GM19193 (cell line): ENCODE data around the gene C2orf81.

Experiments
- POLR2A ChIP-seq: IDR thresholded peaks from 4 replicates; pipeline ENCODE4 v1.6.1; 2011; ENCODE audit not compliant: insufficient read depth, insufficient read length; ENCODE audit errors: extremely low read depth

Gene C2orf81

DNA sequence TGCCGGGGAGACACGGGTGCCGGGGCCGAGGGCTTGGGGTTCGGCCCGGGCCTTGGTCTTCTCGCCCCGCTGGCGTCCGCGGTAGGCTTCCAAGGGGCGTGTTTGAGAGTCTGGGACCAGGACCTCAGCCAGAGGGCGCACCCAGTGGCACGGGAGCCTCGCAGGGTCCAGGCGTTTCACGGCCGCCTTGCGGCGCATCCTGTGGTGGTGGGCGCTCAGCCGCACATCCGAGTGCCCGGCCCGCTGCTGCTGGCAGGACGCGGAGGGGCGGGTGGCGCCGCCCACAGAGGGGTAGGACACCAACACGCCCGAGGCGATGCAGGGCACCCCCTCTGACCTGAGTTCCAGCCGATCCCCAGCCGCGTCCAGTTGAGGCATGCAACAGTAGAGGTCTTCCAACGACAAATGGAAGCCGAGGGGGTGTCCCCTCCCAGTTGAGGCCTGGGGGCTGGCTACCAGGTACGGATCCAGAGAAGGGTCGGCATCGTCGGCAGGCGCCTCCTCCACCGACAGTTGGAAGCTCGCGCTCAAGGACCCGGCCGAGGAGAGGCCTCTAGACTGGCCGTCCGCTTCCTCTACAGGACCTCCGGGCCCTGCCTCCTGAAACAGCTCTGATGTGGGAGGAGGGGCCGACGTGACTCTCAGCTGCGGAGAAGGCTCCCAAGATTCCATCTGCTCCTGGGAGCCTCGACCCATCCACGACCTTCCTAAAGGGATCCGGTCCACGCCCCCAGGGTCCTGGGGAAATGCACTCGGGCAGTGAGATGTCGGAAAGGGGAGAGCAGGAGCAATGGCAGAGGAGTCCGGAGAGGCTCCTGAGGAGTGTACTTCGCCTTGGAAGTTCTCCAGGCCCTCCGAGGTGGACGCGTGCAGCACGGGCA is 6.3 kb downstream of the C2orf81 start:
- no peak for TF ChIP-seq POLR2A

DNA sequence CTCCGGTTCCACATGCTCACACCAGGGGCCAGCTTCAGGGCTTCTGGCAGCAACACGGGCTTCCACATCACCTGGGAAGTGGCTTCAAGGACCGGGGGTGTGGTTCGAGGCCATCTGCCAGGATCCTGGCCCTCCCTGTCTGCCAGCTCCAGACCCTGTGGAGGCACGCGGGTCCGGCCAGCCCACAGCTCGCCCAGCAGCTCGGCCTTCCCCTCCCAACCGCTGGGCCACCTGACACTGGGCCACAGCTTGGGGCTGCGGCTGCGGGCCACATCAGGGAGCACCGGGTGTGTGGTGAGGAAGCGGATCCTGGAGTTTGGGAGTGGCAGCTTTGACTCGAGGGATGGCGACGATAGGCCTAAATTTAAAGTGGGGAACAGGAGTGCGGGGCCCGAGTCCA is 7.0 kb downstream of the C2orf81 start:
- TF ChIP-seq POLR2A, result no peak

GRCh38 chr2:74413001-74413698 is 8.3 kb downstream of the C2orf81 start:
- TF ChIP-seq POLR2A, result no peak

DNA sequence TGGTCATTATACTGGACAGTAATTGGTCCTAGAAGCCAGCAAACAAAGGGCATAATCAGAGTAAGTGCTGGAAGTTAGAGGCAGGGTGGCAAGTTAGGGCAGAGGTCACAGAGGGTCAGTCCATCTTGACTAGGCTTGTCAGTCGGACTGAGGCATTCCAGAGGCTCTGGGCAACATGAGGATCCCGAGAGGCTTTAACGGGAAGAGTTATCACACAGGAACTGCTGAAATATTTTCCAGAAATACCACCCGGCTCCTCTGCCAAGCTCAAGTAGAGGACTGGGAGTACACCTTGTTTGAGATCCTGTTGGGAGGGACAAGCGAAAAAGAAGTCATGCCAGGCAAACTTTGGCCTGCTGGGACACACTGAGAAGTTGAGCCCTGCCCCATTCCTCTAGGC is 13.7 kb downstream of the C2orf81 start:
- no peak for TF ChIP-seq POLR2A

DNA sequence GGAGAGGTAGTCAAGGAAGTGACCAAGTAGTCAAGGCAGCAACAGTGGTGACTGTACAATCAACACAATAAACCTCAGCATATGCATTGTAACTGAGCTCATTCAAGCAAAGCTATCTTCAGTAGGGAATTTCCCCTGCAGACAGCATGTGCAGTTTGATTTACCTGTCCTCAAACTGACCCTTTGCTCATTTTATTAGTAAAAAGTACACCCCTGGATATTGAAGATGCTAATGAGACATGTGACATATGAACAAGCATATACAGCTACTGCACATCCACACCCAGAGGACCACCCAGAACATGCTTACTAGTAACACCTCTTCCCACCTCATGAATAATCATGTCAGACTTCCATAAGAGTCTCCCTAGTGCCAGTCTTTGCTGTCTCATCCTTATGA is 15.4 kb downstream of the C2orf81 start:
- no peak for TF ChIP-seq POLR2A

DNA sequence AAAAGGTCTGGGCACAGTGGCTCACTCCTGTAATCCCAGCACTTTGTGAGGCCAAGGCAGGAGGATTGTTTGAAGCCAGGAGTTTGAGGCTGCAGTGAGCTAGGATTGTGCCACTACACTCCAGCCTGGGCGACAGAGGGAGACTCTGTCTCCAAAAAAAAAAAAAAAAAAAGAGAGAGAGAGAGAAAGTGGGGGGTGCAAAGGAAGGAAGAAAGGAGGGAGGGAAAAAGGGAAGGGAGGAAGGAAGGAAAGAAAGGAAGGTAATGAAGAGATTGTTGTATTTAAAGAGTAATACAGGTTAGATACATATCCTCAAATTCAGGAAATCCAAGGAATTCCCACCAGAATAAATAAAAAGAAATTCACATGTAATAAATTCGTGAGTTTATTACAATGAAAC is 19.5 kb downstream of the C2orf81 start:
- TF ChIP-seq POLR2A, result no peak

GRCh38 chr2:74399785-74400184 is 21.6 kb downstream of the C2orf81 start:
- TF ChIP-seq POLR2A, result no peak

- TF ChIP-seq POLR2A, result no peak
Measured at GRCh38 chr2:74396149-74396548, 25.3 kb downstream of the C2orf81 start.

DNA sequence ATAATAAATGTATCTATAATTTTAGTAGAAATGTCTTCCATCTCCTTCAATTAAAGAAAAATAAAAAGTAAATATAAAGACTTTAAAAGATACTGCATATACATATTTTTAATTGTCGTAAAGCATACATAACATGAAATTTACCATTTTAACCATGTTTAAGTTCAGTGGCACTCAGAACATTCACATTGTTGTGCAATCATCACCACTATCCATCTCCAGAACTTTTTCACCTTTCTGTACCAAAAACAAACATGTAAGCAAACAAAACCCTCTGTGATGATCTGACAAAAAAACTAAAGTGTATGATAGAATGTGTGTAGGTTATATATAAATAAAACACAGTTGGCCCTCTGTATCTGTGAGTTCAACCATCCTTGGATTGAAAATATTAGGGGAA is 27.9 kb downstream of the C2orf81 start:
- no peak for TF ChIP-seq POLR2A

- TF ChIP-seq POLR2A, result no peak
Measured at GRCh38 chr2:74392449-74392743, 29.0 kb downstream of the C2orf81 start.

- TF ChIP-seq POLR2A, result peak; percentile 59
Measured at GRCh38 chr2:74391580-74392448, 29.6 kb downstream of the C2orf81 start.

DNA sequence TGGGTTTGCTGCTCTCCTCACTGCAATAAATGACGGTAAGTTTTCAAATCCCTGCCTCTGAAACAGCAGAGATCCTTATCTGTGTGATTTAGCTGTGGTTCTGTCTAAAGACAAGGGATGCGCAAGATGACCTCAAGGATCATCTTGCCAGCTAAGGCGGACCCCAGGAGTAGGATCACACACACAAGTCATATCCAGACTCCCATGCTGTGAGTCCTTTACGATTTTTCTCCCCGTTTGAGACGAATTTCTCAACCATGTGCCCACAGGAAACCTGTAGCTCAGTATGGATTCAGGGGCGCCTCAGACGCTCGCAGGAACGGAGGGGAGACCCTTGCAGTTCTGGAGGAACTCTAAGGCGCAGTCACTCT is 30.2 kb downstream of the C2orf81 start:
- no peak for TF ChIP-seq POLR2A

GRCh38 chr2:74390606-74391005 is 30.8 kb downstream of the C2orf81 start:
- no peak for TF ChIP-seq POLR2A

- no peak for TF ChIP-seq POLR2A
Measured at GRCh38 chr2:74387346-74387745, 34.1 kb downstream of the C2orf81 start.

DNA sequence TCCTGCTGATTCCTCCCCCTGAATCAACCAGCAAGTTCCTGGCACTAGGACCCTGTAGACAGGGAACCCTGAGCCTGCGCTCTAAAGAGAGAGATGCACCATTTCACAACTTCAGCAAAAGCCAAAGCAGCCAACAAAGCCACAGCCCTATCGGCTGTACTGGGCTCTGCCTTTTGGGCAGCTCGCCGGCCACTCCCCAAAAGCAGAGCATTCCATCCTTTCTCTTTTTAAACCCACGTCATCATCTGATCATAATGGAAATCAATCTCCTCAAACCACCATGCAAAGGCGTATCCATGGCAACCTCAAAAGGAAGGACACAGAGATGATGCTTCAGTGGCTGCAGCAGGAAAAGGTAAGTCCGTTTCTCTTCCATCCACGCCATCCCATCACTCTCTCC is 36.0 kb downstream of the C2orf81 start:
- TF ChIP-seq POLR2A, result no peak

DNA sequence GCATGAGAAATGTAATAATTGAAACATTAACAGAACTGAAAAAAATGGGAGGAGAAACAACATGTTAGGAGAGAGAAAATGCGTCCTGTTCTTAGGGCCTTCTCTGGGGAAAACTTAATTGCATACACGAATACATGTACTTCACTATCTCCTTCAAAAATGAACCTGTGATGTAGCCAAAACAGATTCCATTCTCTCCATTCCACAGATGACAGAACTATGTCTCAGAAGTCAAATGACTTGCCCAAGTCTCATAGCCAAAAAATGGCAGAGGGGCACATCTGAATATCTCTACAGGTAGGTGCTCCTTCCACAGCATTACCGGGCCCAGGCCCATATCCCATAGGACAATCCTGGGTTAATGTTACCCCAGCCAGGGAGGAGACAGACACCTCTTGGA is 37.4 kb downstream of the C2orf81 start:
- TF ChIP-seq POLR2A, result no peak

- TF ChIP-seq POLR2A, result no peak
Measured at GRCh38 chr2:74383254-74383653, 38.2 kb downstream of the C2orf81 start.
